ENCODE data around the gene ZNF683. TPM values are rescaled to one million over a fixed set of nuclear protein-coding genes. Genes with fewer than 3 reads are reported as not detected.

ZNF683 gene
- total and polyA plus RNA-seq, 4 experiments from 2014 or later, result 0.49 to 0.63 TPM; not detected in 2

DNA sequence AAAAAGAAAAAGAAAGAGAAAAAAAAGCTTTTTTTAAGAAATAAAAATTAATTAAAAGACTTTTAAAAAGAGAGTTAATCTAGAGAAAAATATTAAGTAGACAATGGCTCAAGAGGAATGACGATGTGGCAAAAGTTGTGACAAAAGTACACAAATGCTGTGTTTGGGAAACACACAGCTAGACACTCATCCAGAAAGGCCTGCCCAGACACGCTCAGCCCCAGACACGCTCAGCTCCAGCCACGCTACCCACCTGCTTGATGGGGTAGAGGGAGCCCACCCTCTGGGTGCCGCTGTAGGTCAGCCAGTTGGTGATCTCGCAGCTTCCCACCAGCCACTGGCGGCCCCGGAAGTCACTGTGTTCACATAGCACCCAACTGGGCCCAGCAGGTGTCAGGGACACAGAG, 44.6 kb downstream of the ZNF683 start:
- no peak for DNase-seq
- Histone ChIP-seq H3K4me3 (ENCODE audit: low read length in 2 of 2) (no peak overlapping the region), H3K36me3 (ENCODE audit: insufficient read depth, low read length) (peaks cover 17% of the 10 kb centered on the region), H3K27ac (ENCODE audit: low read depth, low read length) (no peak overlapping the region), H3K4me1 (ENCODE audit: insufficient read depth, low read length) (peaks cover 5% of the 10 kb centered on the region), H3K27me3 (ENCODE audit: insufficient read depth, low read length) (no peaks in the 10 kb centered on the region), H3K9me3 (ENCODE audit: control insufficient read depth in 1 of 2, low read length in 2 of 2) (no peaks in the 10 kb centered on the region)
- ChIA-PET POLR2A (ENCODE audit: partially characterized antibody) (interaction anchor here (1.3 to 33.0 kb wide), 3 partner anchors 35 to 50 kb away, joined by 3 to 3358 read pairs (median 17); partner anchors contain the start of genes SH3BGRL3 and UBXN11), CTCF (ENCODE audit: partially characterized antibody) (interaction anchor here (1.2 to 25.6 kb wide), 4 partner anchors 36 to 63 kb away, joined by 3 to 1027 read pairs (median 8); partner anchors contain the start of gene SH3BGRL3)
- Mint-ChIP-seq H3K9me3 (no peaks in the 10 kb centered on the region), H3K4me3 (no peak overlapping the region), H3K4me1 (peaks cover 5 to 15% (median 6%) of the 10 kb centered on the region in 4 donors), H3K27me3 (no peaks in the 10 kb centered on the region), H3K36me3 (peaks cover 23 to 25% of the 10 kb centered on the region in 2 donors), H3K27ac (peak overlapping the region in 2 of 7 donors; percentile 47 to 83)
- intact Hi-C loops (cut with micrococcal nuclease), result no loop called here

DNA sequence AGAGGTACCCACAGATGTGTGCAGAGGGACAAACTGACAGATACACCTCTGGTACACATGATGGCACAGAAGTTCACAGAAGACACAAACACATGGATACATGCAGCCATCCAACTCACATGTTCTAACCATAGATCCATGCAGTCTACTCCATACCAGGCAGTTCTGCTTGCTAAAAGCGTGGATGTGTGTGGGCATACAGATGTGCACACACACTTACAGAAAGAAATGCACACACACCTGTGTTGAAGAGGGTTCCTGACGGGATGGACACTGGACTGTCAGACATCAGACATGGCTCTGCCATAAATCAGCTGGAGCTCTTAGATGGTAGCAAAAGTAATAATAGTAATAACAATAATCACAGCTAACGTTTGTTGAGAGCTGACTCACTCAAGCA, 48.0 kb downstream of the ZNF683 start:
- Mint-ChIP-seq H3K27ac (peak overlapping the region in 4 of 7 donors; percentile 16 to 89 (median 46)), H3K27me3 (no peaks in the 10 kb centered on the region), H3K4me1 (peaks cover 20 to 47% (median 29%) of the 10 kb centered on the region in 4 donors), H3K9me3 (no peaks in the 10 kb centered on the region), H3K36me3 (peaks cover 42 to 51% of the 10 kb centered on the region in 2 donors), H3K4me3 (no peak overlapping the region)
- DNase-seq, result no peak
- intact Hi-C loops (cut with micrococcal nuclease), result loop anchor here (5.0 kb wide), 1 partner anchor 157 kb away; the partner anchor contains the start of genes C1orf232 and ZNF593
- Histone ChIP-seq H3K9me3 (ENCODE audit: control insufficient read depth in 1 of 2, low read length in 2 of 2) (no peaks in the 10 kb centered on the region), H3K27ac (ENCODE audit: low read depth, low read length) (no peak overlapping the region), H3K36me3 (ENCODE audit: insufficient read depth, low read length) (peaks cover 46% of the 10 kb centered on the region), H3K4me3 (ENCODE audit: low read length in 2 of 2) (no peak overlapping the region), H3K27me3 (ENCODE audit: insufficient read depth, low read length) (no peaks in the 10 kb centered on the region), H3K4me1 (ENCODE audit: insufficient read depth, low read length) (peaks cover 36% of the 10 kb centered on the region)
- ChIA-PET CTCF (ENCODE audit: partially characterized antibody) (interaction anchor here (1.2 to 25.6 kb wide), 6 partner anchors 40 to 92 kb away, joined by 3 to 1027 read pairs (median 15); partner anchors contain the start of genes CEP85 and SH3BGRL3), POLR2A (ENCODE audit: partially characterized antibody) (interaction anchor here (1.0 to 33.0 kb wide), 7 partner anchors 8 to 91 kb away, joined by 4 to 3358 read pairs (median 7); partner anchors contain the start of genes CEP85, SH3BGRL3 and UBXN11)

DNA sequence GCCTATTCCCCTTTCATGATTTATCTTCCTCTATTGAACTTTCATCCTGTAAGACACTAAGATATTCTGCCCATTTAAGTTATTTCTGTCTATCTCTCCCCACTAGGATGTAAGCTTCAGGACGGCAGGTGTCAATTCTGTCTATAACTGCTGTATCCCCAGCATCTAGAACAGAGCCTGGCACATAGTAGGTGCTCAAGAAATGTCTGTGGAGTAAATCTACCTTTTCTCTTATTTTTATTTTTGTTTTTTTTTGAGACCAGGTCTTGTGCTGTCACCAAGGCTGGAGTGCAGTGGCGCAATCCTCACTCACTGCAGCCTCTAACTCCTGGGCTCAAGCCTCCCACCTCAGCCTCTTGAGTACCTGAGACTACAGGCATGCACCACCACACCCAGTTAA, 49.2 kb downstream of the ZNF683 start:
- Histone ChIP-seq H3K36me3 (ENCODE audit: insufficient read depth, low read length) (peaks cover 49% of the 10 kb centered on the region), H3K4me3 (ENCODE audit: low read length in 2 of 2) (no peak overlapping the region), H3K9me3 (ENCODE audit: control insufficient read depth in 1 of 2, low read length in 2 of 2) (no peaks in the 10 kb centered on the region), H3K4me1 (ENCODE audit: insufficient read depth, low read length) (peaks cover 36% of the 10 kb centered on the region), H3K27ac (ENCODE audit: low read depth, low read length) (no peak overlapping the region), H3K27me3 (ENCODE audit: insufficient read depth, low read length) (no peaks in the 10 kb centered on the region)
- Mint-ChIP-seq H3K4me1 (peaks cover 20 to 47% (median 34%) of the 10 kb centered on the region in 4 donors), H3K27ac (peak overlapping the region in 5 of 7 donors; percentile 22 to 78 (median 62)), H3K36me3 (peaks cover 52 to 62% of the 10 kb centered on the region in 2 donors), H3K9me3 (no peaks in the 10 kb centered on the region), H3K27me3 (no peaks in the 10 kb centered on the region), H3K4me3 (peak overlapping the region in 2 of 8 donors; percentile 44 to 46)
- intact Hi-C loops (cut with micrococcal nuclease), result loop anchor here (5.0 kb wide), 1 partner anchor 156 kb away; the partner anchor contains the start of genes C1orf232 and ZNF593
- no peak for DNase-seq
- CTCF ChIA-PET (ENCODE audit: partially characterized antibody), result interaction anchor here (1.0 to 25.6 kb wide), 12 partner anchors 15 to 97 kb away, joined by 3 to 1027 read pairs (median 12); partner anchors contain the start of genes CEP85, SH3BGRL3 and UBXN11
- POLR2A ChIA-PET (ENCODE audit: partially characterized antibody), result interaction anchor here (0.7 to 33.0 kb wide), 16 partner anchors 10 to 89 kb away, joined by 3 to 3358 read pairs (median 16); partner anchors contain the start of genes CEP85, SH3BGRL3, UBXN11 and ZNF683

DNA sequence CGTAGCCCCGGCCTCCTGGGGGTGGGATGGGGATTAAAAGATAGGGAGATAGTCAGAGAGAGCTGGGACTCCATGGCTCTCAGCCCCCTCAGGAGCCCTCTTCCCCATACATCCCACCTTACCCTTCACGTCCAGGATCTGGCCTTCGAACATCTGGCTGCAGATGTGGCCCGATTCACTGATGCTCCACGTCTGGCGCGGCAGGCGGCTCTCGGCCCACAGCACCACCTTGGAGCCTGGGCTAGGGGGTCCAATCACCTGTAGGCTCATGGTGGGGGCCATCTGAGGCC, 50.6 kb downstream of the ZNF683 start:
- ChIA-PET CTCF (ENCODE audit: partially characterized antibody) (interaction anchor here (0.6 to 25.6 kb wide), 24 partner anchors 8 to 152 kb away, joined by 3 to 1027 read pairs (median 8); partner anchors contain the start of genes CEP85, SH3BGRL3, UBXN11 and ZNF593), POLR2A (ENCODE audit: partially characterized antibody) (interaction anchor here (0.9 to 33.0 kb wide), 30 partner anchors 8 to 195 kb away, joined by 3 to 3358 read pairs (median 6); partner anchors contain the start of genes CEP85, CRYBG2, DHDDS and SH3BGRL3)
- Histone ChIP-seq H3K4me3 (ENCODE audit: low read length in 2 of 2) (no peak overlapping the region), H3K27ac (ENCODE audit: low read depth, low read length) (peak overlapping the region; percentile 69), H3K36me3 (ENCODE audit: insufficient read depth, low read length) (peaks cover 49% of the 10 kb centered on the region), H3K27me3 (ENCODE audit: insufficient read depth, low read length) (no peaks in the 10 kb centered on the region), H3K4me1 (ENCODE audit: insufficient read depth, low read length) (peaks cover 43% of the 10 kb centered on the region), H3K9me3 (ENCODE audit: control insufficient read depth in 1 of 2, low read length in 2 of 2) (no peaks in the 10 kb centered on the region)
- Mint-ChIP-seq H3K9me3 (no peaks in the 10 kb centered on the region), H3K27me3 (no peaks in the 10 kb centered on the region), H3K27ac (peak overlapping the region in 5 of 7 donors; percentile 78 to 99 (median 94)), H3K4me1 (peaks cover 27 to 59% (median 43%) of the 10 kb centered on the region in 4 donors), H3K4me3 (peak overlapping the region in 4 of 8 donors; percentile 17 to 96 (median 72)), H3K36me3 (peaks cover 60 to 70% of the 10 kb centered on the region in 2 donors)
- no peak for DNase-seq
- intact Hi-C loops (cut with micrococcal nuclease), result loop anchor here (5.0 kb wide), 1 partner anchor 155 kb away; the partner anchor contains the start of genes C1orf232 and ZNF593

DNA sequence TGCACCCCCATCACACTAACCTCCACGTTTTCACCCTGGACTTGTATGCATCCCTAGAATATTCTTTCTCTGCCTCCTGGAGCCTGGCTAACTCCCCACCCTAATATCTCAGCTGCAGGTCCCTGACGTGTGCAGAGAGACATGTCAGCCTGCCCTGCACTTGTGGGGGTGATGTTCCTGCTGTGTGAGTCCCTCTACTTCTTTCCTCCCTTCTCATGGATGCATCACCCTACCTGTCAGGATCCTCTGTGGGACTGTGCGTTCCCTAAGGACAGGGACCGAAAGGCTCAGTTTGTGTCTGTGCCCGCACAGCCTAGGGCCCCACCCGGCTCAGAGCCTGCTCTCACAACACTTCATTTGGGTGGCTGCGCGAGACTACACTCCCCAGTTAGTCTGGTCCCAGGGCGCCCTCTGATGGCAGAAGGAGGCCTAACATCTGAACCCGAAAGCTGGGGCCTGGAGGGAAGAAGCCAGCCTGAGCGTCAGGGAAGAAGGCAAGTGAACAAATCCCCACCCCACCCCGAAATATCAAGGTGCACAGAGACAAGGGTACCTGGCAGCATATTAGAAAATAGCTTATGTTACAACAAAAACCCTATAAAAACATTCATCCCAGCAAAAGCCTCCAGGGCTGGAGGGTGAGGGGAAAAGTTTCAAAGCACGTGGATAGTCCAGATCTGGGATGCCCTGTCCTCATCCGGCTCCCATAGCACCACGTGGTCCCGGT, 51.1 kb downstream of the ZNF683 start:
- ChIA-PET CTCF (ENCODE audit: partially characterized antibody) (interaction anchor here (0.5 to 25.6 kb wide), 26 partner anchors 8 to 152 kb away, joined by 3 to 1027 read pairs (median 6); partner anchors contain the start of genes CEP85, SH3BGRL3, UBXN11 and ZNF593), POLR2A (ENCODE audit: partially characterized antibody) (interaction anchor here (0.7 to 33.0 kb wide), 33 partner anchors 8 to 210 kb away, joined by 3 to 3358 read pairs (median 6); partner anchors contain the start of genes CEP85, CRYBG2, DHDDS and PDIK1L)
- Mint-ChIP-seq H3K4me3 (peak overlapping the region; percentile 91 to 100 (median 96)), H3K27me3 (no peaks in the 10 kb centered on the region), H3K27ac (peak overlapping the region; percentile 83 to 99 (median 95)), H3K36me3 (peaks cover 60 to 67% of the 10 kb centered on the region in 2 donors), H3K4me1 (peaks cover 30 to 64% (median 47%) of the 10 kb centered on the region in 4 donors), H3K9me3 (no peaks in the 10 kb centered on the region)
- Histone ChIP-seq H3K27ac (ENCODE audit: low read depth, low read length) (peak overlapping the region; percentile 69), H3K36me3 (ENCODE audit: insufficient read depth, low read length) (peaks cover 49% of the 10 kb centered on the region), H3K4me1 (ENCODE audit: insufficient read depth, low read length) (peaks cover 48% of the 10 kb centered on the region), H3K27me3 (ENCODE audit: insufficient read depth, low read length) (no peaks in the 10 kb centered on the region), H3K9me3 (ENCODE audit: control insufficient read depth in 1 of 2, low read length in 2 of 2) (no peaks in the 10 kb centered on the region), H3K4me3 (ENCODE audit: low read length in 2 of 2) (peak overlapping the region in 1 of 2 donors; percentile 94)
- intact Hi-C loops (cut with micrococcal nuclease), result loop anchor here (1.0 to 5.0 kb wide), 7 partner anchors 36 to 216 kb away; partner anchors contain the start of genes C1orf232, CEP85 and ZNF593
- DNase-seq, result peak; percentile 88 to 95 (median 91)

DNA sequence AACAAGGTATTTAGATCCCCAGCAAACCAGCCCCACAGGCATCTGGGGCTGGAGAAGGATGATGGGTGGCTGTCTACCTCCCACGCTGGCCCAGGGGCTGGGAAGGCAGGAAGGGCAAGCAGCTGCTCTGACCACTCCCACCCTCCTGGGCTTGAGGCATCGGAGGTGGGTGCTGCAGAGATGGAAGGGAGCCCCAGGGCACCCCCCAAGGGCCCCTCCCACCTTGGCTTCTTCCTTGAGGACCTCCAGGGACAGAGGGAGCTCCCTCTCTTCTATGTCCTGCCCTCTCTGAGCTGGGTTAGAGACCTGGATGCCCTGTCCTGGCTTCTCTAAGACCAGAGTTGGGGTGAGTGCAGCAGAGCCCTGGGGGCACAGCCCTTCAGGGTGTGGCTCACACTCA, 51.7 kb downstream of the ZNF683 start:
- Histone ChIP-seq H3K4me3 (ENCODE audit: low read length in 2 of 2) (peak overlapping the region in 1 of 2 donors; percentile 94), H3K36me3 (ENCODE audit: insufficient read depth, low read length) (peaks cover 49% of the 10 kb centered on the region), H3K9me3 (ENCODE audit: control insufficient read depth in 1 of 2, low read length in 2 of 2) (no peaks in the 10 kb centered on the region), H3K27me3 (ENCODE audit: insufficient read depth, low read length) (no peaks in the 10 kb centered on the region), H3K27ac (ENCODE audit: low read depth, low read length) (peak overlapping the region; percentile 69), H3K4me1 (ENCODE audit: insufficient read depth, low read length) (peaks cover 54% of the 10 kb centered on the region)
- H3K27me3 Mint-ChIP-seq, result no peaks in the 10 kb centered on the region
- H3K9me3 Mint-ChIP-seq, result no peaks in the 10 kb centered on the region
- H3K4me3 Mint-ChIP-seq, result peak overlapping the region; percentile 95 to 100 (median 96)
- intact Hi-C loops (cut with micrococcal nuclease), result loop anchor here (1.0 to 5.0 kb wide), 7 partner anchors 36 to 216 kb away; partner anchors contain the start of genes C1orf232, CEP85 and ZNF593
- peaks cover 60 to 67% of the 10 kb centered on the region in 2 donors for H3K36me3 Mint-ChIP-seq
- peaks cover 35 to 69% (median 52%) of the 10 kb centered on the region in 4 donors for H3K4me1 Mint-ChIP-seq
- no peak for DNase-seq
- H3K27ac Mint-ChIP-seq, result peak overlapping the region; percentile 83 to 99 (median 95)
- ChIA-PET POLR2A (ENCODE audit: partially characterized antibody) (interaction anchor here (0.7 to 33.0 kb wide), 20 partner anchors 12 to 209 kb away, joined by 3 to 3358 read pairs (median 8); partner anchors contain the start of genes CEP85, PDIK1L, SH3BGRL3 and UBXN11), CTCF (ENCODE audit: partially characterized antibody) (interaction anchor here (0.5 to 25.6 kb wide), 17 partner anchors 8 to 151 kb away, joined by 3 to 1027 read pairs (median 10); partner anchors contain the start of genes CEP85, SH3BGRL3, UBXN11 and ZNF593)

Data from CD4-positive, alpha-beta memory T cell (primary cell).